Inferior parietal cortex (tissue), 1 donor: ENCODE data around the gene HBP1.
A peak's percentile ranks its signal among the peaks of the same experiment; 100 is the strongest.
"Not testable (repeated sequence)": the region's sequence is repeated elsewhere in the genome, so short reads cannot be mapped to it uniquely, and the experiment has no call there.

Source experiments
- DNase-seq: peaks from one replicate; pipeline ENCODE4 v3.0.0-alpha.2; 2016; ENCODE audit errors: extremely low spot score

Gene HBP1

DNA sequence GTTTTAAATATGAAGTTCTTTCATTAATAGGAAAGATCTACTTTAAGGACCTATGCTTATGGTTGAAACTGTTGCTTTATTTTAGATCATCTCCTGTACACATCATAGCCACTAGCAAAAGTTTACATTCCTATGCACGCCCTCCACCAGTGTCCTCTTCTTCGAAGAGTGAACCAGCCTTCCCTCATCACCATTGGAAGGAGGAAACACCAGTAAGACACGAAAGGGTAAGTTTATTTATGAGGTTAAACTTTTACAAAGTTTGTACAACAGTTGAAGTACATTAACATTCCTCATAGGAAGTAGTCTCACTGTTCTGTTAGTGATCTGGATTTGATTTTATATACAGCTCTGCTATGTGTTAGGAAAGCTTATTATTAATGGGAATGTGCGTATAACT, 16.9 kb downstream of the HBP1 start:
- no peak for DNase-seq

DNA sequence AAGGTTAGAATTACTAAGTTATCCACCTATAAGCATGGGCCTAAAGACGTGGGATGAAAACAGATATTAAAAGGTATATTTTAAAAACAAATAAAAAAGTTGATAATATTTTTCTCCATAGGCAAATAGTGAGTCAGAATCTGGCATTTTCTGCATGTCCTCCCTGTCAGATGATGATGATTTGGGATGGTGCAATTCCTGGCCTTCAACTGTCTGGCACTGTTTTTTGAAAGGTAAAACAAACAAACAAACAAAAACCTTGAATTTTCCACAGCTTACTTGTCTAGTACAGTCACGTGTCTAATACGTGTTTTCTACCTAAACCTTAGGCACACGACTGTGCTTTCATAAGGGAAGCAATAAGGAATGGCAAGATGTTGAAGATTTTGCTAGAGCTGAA, 17.4 kb downstream of the HBP1 start:
- no peak for DNase-seq

DNA sequence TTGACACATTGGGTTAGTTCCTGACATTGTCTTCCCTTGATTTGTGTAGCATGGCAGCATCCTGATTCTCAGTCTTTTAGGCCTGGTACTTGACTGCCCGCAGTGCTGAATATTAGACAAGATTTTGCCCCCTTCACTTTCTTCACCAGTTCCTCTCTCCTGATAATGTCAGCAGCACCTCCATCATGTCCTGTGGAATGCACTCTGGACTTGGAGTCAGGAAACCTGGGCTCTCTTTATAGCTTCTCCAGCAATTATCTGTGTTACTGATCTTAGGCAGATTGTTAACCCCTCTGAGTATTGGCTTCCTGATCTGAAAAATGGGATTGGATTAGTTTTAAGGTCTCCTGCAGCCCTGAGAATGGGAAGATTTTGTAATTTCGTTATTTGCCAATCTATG, 19.0 kb downstream of the HBP1 start:
- no peak for DNase-seq

DNA sequence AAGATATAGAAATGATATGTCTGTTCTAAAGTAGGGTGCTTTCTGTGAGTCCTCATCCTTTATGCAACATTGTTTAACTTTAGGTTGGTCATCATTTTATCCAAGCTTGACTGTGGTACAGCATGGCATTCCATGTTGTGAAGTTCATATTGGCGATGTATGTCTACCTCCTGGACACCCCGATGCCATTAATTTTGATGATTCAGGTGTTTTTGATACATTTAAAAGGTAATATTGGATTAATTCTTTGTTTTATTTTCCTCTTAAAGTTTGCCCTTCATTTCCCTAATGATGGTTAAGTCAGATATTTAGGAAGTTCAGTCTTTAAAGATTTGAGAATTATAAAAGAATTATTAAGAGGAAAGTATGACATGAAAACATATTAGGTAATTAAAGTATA, 21.3 kb downstream of the HBP1 start:
- DNase-seq = no peak

DNA sequence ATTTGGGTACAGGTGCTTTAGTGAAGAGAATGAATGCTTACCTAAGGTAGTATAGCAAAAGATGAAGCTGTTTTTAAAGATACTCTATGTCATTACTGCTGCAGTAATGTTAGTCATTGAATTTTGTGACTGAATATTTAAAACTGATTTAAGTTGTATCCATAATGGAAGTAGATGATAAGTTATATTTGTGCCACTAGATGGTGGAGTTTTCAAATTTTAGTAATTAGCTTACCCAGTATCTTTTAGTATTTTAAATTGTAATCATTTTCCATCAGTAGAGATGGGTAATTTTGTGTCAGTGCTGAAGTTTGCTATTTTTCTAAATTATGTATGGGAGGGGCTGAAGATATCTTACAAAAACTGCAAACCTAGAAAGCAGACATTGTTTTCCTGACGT, 25.2 kb downstream of the HBP1 start:
- no peak for DNase-seq

DNA sequence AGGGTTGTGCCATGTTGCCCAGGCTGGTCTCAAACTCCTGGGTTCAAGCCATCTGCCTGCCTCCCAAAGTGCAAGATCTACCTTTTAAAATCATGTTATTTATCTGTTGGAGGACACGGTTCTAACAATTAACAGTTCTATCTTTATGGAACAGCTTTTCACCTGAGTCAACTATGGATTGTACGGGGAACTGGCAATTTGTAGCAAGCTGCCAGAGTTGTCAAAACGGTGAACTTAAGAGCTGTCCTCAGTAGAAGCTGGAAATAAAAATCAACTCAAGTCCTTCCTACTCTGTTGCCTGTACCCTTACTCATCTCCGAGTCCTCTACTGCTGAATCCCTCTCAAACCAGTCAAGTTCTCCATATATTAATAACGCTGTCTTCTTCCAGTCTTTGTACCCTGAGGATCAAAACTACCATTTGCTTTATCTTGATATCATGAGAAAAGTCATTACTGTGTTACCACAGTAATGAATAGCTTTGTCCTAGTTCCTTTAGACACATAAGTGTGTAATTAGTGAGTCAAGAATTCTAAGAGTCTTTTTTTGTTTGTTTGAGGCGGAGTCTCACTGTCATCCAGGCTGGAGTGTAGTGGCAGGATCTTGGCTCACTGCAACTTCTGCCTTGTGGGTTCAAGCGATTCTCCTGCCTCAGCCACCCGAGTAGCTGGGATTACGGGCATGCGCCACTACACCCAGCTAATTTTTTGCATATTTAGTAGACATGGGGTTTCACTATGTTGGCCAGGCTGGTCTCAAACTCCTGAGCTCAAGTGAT, 28.2 kb downstream of the HBP1 start:
- DNase-seq = no peak

DNA sequence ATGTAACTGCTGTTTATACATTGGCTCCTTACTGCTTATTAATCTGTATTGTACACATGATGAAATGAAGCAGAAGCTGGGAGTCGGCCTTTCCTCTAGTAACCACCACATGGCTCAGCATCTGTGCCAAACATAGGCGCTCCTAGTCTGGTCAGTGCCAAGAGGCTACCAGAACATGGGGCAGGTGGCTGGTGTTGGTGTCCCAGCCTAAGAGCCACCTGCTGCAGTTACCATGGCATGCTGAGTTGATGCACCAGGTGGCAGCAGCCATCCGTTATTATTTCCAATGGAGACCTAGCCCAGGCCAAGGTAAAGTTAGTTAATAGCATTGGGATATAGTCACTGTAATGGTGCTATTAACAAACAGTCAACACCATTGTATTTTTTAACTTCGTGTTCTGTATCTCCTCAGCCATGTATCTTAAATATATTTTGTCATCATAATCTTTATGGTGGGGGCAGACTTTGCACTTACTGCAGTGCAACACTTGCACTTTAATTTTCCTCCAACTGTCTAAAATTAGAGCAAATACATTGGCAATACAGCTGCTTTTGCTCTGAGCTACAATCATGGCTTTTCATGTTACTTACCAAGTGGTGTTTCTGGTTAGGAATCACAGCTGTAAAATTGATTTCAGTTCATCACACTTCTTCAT, 33.1 kb downstream of the HBP1 start:
- peak; percentile 65 for DNase-seq

DNA sequence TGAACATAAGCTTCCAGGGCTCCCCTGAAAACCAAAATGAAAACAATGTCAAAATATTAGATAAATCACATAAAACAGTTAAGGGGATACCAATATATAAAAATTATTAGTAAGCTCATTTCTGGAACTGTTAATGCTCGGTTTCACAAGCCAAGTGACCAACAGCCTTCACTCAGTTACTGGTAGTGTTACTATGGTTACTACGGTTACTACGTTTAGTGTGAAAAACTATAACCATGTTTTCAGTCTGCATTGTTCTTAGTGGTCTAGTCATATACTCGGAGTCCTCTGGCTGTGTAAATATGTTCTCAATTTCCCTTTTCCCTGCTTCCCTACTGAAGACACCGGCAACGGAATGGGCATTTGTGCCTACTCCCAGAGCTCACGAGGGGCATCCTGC, 34.8 kb downstream of the HBP1 start:
- no peak for DNase-seq

DNA sequence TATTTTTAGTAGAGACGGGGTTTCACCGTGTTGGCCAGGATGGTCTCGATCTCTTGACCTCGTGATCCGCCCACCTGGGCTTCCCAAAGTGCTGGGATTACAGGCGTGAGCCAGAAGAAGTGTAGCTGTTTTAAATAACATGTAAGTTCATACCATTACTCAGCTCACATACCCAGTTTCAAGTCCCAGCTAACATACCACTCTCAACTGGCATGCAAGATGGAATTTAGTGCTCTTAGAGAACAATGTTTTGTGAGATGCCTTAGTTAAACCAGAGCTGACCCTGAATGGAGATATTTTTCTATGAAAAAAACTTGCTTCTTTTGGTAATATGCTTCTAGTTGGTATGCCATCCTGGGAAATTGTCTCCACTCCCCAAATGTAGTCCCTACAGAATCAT, 37.3 kb downstream of the HBP1 start:
- DNase-seq = no peak

DNA sequence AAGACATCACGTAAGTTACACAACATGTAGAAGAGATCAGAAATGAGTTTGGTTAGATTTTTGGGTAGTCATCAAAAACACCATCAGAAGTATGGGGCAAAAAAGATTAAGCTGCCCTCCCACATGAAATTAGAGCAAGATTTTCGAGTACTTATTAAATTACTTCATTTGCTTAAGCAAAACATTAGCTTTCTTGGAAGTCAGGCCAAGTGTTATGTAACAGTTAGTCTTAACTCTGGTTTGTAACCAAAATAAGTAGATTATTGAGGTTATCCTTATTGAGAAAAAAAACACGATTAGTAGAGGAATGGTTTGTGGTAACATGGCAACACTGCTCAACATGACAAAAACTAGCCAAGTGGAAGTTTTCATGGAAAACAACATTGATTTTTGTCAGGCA, 37.9 kb downstream of the HBP1 start:
- DNase-seq = no peak

DNA sequence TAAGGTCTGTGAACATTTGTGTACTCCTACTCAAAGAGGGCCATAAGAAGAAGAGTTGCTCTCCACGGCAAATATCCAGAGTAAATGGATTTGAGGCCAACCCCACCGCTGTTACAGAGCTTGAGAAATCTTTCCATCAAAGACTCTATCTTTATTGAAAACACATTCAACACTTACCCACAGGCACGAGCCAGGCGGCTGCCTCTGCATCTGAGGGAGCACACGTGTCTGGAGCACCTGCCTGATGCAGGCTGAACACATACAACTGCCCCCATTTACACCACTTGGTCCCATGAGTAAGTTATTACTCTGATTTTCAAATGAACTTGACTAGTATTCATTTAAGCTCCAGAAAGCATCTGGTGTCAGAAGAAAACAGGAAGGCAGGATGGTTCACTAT, 38.7 kb downstream of the HBP1 start:
- no peak for DNase-seq

DNA sequence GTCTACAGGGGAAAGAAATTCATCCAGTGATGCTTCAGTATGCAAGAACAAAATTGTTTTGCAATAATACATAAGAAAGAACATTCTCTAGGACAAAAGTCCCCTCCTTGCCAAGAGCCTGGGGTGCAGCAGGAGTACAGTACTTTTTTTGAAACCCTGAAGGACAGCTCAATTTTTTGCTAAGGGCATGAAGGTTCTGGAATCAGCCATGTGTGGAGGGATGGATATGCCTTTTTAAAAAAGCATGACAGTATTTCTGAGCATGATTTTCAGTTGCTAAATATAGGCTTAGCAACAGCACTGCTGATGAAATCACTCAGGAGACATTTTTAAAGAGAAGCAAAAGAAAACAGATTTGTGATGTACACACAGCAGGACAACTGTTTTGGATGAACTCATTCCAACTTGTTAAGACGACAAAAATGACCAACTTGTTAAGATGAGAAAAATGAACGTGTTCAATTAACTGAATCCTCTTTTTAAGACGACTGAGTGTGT, 39.3 kb downstream of the HBP1 start:
- peak; percentile 62 for DNase-seq

DNA sequence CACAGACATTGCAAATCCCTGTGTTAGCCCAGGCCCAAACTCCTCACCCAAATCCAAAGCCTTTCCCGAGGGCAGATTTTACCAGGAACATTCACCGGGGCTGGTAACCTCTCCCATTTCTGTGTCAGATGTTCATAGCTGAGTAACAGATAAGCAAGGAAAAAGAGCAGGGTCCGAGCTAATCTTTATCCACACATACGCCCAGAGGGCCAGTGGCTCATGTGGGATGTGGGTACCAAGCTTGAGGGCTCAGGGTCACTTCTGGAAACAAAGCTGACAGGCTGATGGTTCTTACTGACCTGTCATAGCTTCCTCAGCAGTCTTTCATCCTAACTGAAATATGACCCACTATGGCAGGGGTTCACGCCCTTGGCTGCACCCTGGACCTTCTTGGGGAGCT, 39.8 kb downstream of the HBP1 start:
- no peak for DNase-seq

DNA sequence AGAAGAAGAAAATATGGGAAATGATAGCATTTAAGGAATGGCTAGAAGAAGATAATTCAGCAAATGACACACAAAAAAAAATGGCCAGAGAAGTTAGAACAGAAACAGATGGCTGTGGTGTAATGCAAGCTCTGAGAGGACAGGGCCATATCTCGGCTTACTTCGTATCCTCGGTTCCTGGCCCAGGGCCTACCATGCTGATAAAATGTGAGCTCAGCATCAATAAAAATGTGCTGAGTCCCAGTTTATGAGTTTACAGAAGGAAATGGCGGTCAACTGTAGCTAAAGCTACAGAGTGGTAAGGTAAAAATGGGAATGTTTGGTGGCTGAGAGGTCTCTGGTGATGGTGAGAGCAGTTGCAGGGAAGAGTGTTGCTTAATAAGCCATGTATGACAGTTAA, 40.8 kb downstream of the HBP1 start:
- no peak for DNase-seq

DNA sequence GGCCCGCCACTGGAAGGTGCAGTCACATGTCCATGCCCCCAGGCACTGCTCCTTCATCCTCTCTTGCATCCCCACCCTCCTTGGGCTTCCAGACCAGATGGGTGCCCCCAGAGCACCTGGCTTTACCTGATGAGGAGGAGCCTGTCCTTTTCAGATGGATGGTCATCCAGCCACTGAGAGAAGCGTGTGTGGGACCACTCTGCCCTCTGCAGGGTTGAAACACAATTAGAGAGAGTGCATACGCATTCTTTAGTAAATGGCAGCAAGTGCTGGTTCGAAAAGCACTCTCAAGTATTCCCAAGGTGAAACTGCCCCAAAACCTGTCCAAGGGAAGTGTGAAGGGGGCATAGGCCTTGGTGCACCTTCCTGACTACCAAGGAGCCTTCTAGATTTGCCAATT, 41.6 kb downstream of the HBP1 start:
- no peak for DNase-seq

DNA sequence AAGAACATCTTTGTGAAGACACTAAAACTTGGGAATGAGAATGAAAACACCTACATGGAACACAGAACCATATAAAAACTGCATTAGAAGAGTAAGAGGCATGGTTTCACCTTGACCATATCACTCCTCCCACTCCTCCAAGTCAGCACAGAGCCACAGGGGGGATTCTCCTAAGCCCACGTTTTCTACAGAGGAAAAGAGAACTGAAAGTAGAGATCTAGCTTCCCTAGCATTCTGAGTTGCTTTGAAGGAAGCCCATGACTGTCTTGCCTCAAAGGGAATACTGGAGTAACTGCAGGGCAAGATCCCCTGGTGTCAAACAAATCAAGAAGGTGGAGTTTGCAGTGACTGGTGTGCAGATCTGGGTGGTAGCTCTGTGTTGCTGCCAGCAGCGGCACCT, 43.9 kb downstream of the HBP1 start:
- no peak for DNase-seq

DNA sequence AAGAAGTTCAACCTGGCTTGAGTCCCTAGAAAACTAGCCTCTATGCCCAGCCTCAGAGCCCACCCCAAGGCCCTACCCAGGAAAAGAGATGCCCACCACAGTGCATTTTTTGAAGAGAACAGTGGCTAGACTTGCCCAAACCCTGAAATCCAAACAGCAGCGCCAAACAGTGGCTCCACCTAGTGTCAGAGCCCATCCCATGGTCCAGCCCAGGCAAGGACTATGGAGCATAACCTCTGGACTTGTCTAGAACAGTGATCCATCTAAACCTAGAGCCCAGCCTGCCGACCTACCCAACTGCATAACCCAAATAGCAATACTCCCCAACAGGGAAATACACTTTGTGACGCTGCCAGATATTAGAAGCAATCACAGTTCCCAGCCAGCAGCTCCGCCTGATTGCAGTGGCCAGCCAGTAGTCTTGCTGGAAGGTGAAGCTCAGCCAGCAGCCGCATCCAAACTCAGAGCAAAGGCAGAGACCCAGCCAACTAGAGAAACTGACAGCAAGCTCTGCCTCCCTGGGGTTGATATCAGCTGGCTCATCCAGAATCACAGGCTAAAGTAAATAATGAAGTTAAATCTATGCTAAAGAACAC, 44.5 kb downstream of the HBP1 start:
- DNase-seq = no peak

DNA sequence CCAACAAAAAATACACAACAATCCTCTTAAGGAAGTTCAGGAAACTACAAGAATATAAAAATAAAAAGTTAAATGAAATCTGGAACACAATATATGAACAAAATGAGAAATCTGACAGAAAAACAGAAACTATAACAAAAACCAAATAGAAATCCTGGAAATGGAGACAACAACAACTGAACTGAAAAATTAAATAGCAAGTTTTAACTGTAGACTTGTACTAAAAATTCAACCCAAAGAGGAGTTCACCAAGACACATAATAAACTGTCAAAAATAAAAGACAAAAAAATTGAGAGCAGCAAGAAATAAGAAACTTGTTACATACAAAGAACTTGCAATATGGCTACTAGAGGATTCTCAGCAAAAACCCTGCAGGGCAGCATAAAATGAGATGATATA, 45.1 kb downstream of the HBP1 start:
- DNase-seq = no peak

DNA sequence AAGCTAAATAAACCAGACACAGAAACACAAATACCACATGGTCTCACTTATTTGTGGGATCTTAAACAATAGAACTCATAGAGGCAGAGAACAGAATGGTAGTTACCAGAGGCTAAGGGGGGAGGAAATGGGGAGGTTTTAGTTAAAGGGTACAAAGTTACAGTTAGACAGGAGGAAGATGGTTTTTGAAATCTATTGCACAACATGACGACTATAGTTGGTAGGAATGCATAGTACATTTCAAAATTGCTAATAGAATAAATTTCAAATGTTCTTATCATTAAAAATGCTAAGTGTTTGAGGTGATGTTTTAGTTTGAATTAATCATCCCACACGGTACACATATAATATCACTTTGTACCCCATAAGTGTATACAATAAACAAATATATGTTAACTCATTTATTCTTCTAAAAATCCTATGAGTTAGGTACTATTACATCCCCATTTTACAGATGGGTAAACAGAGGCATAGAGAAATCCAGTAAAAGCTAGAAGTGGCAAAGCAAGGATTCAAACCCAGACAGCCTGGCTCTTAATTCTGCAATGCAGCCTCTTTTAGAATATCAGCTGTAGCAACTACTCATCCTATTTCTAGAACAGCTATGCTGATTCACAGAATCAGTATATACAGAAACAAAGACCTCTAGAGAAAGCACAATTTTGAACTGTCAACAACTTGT, 50.9 kb downstream of the HBP1 start:
- no peak for DNase-seq

DNA sequence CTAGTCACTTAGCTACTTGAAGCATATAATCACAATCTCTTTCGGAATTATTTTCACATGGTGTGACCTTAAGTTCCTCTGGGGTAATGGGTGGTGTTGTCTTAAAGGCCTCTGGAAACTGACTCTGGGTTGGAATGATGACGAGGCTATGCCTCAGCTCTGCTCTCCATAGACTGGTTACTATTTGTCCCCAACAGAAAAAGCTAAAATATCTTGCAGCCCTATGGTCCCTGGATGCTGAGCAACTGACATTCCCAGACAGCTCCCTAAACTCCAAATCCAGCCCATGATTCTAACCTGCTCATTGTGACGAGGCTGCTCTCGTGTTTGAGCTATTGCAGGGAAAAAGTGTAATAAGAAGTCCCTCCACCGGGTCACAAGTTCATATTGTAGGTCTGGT, 51.6 kb downstream of the HBP1 start:
- no peak for DNase-seq

DNA sequence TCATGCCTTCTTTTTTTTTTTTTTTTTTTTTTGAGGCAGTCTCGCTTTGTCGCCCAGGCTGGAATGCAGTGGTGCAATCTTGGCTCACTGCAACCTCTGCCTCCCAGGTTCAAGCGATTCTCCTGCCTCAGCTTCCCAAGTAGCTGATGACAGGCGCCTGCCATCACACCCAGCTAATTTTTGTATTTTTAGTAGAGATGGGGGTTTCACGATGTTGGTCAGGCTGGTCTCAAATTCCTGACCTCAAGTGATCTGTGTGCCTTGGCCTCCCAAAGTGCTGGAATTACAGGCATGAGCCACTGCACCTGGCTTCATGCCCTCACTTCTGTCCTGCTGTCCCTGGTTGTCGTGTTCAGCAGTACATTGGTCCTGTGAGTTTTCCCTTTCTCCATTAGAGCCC, 52.0 kb downstream of the HBP1 start:
- not testable (repeated sequence) for DNase-seq

DNA sequence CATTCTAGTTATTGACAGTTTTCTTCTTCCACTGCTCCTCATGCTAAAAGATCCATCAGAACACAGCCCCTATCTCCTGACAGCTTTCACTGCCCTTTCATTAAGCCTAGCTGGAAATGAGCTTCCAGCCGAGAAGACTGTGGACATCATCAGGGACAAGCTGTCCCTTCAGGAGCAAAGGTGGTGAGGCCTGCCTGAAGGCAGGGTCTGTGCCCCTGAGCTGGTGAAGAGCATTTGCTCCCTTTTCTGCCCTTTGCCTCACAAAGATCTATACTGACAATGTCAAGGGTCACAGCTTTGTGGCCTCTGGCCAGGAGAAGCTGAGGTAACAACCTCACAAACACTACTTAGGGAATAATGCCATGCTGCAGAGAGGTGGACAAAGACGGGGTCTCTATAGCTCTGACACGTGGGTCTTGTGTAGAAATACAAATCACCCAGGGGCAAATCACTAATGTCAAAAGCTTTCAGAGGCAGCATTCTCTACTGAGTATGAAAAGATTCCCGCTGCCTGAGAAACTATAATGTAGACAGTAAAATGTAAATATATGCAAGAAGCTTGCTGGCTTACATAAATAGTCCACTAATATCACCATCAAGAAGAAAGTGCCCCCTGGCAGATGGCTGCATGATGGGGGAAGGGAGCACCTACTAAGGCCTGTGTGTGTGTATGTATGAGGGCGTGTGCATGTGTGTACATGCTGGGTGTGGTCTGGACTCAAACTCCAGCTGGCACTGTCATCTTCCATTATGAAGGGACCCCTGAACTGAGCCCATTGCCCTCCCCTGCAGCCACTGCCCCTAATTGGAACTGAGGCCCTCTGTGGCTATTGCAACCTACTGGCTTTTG, 55.8 kb downstream of the HBP1 start:
- peak; percentile 1 for DNase-seq
